ENCODE results near the gene FAM3A. TPM values are rescaled to one million over a fixed set of nuclear protein-coding genes. Genes with fewer than 3 reads are reported as not detected.

FAM3A gene
- total and polyA plus RNA-seq, 2 of the 8 experiments (the other 6 are each of a cell fraction or from before 2014, with no cell fraction given) = 16.2 to 18.6 TPM

GRCh38 chrX:154485150-154486051 is 30.6 kb downstream of the FAM3A start:
- 87% methylated on average over 16 of the region's 35 CpGs; no CpG with 5 or more reads in 1 of the 2 experiments for WGBS, 2 experiments (ENCODE audit: extremely low coverage in 1 of 2, insufficient coverage in 1 of 2, insufficient read length in 1 of 2, insufficient replicate concordance in 2 of 2, low coverage in 1 of 2, low lambda C conversion rate in 2 of 2, missing lambda C conversion rate in 1 of 2)
- no peak for TF ChIP-seq EZH2 (IDR thresholded peaks at IDR 0.05; ENCODE audit: low read depth, low read length, severe bottlenecking)
- TF ChIP-seq YY1 (IDR thresholded peaks at IDR 0.05; ENCODE audit: low read depth, low read length) = no peak
- TF ChIP-seq SP1 (IDR thresholded peaks at IDR 0.05; ENCODE audit: low read depth, low read length) = no peak
- TF ChIP-seq HDAC6 (IDR thresholded peaks at IDR 0.05; ENCODE audit: low read depth, low read length) = no peak
- no peak; the same call in 1 of the 2 replicates for TF ChIP-seq E2F6 (IDR thresholded peaks at IDR 0.05)
- TF ChIP-seq SIX5 (IDR thresholded peaks at IDR 0.05; ENCODE audit: low read depth, low read length) = no peak
- no peak for TF ChIP-seq RAD21 (IDR thresholded peaks at IDR 0.05 in 1 of 2, conservative IDR thresholded peaks at IDR 0.05 in 1 of 2; ENCODE audit: low read depth in 2 of 2, low read length in 2 of 2)
- TF ChIP-seq CHD1 (IDR thresholded peaks at IDR 0.05; ENCODE audit: low read depth, low read length) = no peak
- no peak for TF ChIP-seq TAF1 (IDR thresholded peaks at IDR 0.05; ENCODE audit: low read depth, low read length)
- TF ChIP-seq SAP30 (IDR thresholded peaks at IDR 0.05; ENCODE audit: insufficient read depth, insufficient replicate concordance, low read length) = no peak

More at GRCh38 chrX:154485150-154486051, 30.6 kb downstream of the FAM3A start:
- Histone ChIP-seq H3K18ac (ENCODE audit: extremely low read depth, low read length) (no peak overlapping the region), H3K9ac (replicated peaks in 1 of 4; ENCODE audit: extremely low read depth in 1 of 4, low read depth in 3 of 4, low read length in 3 of 4) (no peak overlapping the region), H3K23me2 (ENCODE audit: low read depth, low read length) (no peaks in the 10 kb centered on the region; the same call in 1 of the 2 replicates), H3K79me1 (ENCODE audit: low read depth, low read length) (no peaks in the 10 kb centered on the region), H2AFZ (ENCODE audit: low read length) (no peak overlapping the region), H2BK20ac (ENCODE audit: low read length) (no peak overlapping the region), H4K91ac (replicated peaks; ENCODE audit: insufficient read length, low read length) (no peak overlapping the region), H3K4me1 (replicated peaks in 1 of 4; ENCODE audit: control insufficient read depth in 3 of 4, insufficient read depth in 4 of 4, low read length in 3 of 4) (peaks cover 0 to 12% (median 3%) of the 10 kb centered on the region in 4 experiments; a peak in 4 of 7 replicates), H3K27ac (ENCODE audit: low read depth, low read length) (no peak overlapping the region), H2AK5ac (ENCODE audit: low read depth, low read length) (no peak overlapping the region), H3K27me3 (replicated peaks in 1 of 4; ENCODE audit: control insufficient read depth in 3 of 4, extremely low read depth in 1 of 4, insufficient read depth in 3 of 4, low read length in 3 of 4) (no peaks in the 10 kb centered on the region; a peak in 1 of 7 replicates), H3K14ac (ENCODE audit: insufficient read length) (no peak overlapping the region), H3K4me2 (ENCODE audit: insufficient read depth in 1 of 2, low read depth in 2 of 2, low read length in 2 of 2) (peak overlapping the region; percentile 68), H3K23ac (ENCODE audit: insufficient read length) (no peak overlapping the region), H3K4me3 (ENCODE audit: extremely low read depth in 1 of 4, insufficient read depth in 2 of 4, low read depth in 3 of 4, low read length in 4 of 4) (peak overlapping the region; percentile 37 to 81 (median 58)), H2BK15ac (ENCODE audit: low read length) (no peak overlapping the region), H3K36me3 (ENCODE audit: control insufficient read depth in 2 of 4, insufficient read depth in 4 of 4, low read length in 3 of 4) (peaks cover 0 to 13% (median 0%) of the 10 kb centered on the region in 4 experiments; a peak in 2 of 8 replicates), H3K4ac (replicated peaks; ENCODE audit: insufficient read length, low read depth, low read length) (no peak overlapping the region), H4K8ac (ENCODE audit: extremely low read depth, insufficient read depth, low read length) (no peak overlapping the region; the same call in 1 of the 2 replicates), H2BK5ac (ENCODE audit: low read depth, low read length) (no peak overlapping the region), H2BK12ac (ENCODE audit: low read depth, low read length) (no peak overlapping the region), H3K79me2 (ENCODE audit: control insufficient read depth in 1 of 2, insufficient read depth in 2 of 2, low read length in 2 of 2) (no peaks in the 10 kb centered on the region), H2BK120ac (replicated peaks; ENCODE audit: low read depth, low read length) (no peak overlapping the region), H4K5ac (ENCODE audit: insufficient read length, low read depth, low read length) (no peak overlapping the region), H4K20me1 (replicated peaks in 1 of 2; ENCODE audit: control insufficient read depth in 1 of 2, insufficient read depth in 2 of 2, low read length in 2 of 2) (peaks cover 1 to 2% of the 10 kb centered on the region in 2 experiments), H3K56ac (replicated peaks; ENCODE audit: insufficient read length, low read depth, low read length) (no peak overlapping the region), H3K9me3 (ENCODE audit: insufficient read depth in 2 of 2, low read depth in 1 of 2, low read length in 1 of 2) (no peaks in the 10 kb centered on the region)
- FAIRE-seq = no peak
- POLR2A ChIA-PET (ENCODE audit: partially characterized antibody) = interaction anchor here (0.7 to 2.3 kb wide), 5 partner anchors 13 to 88 kb away, joined by 3 to 6 read pairs (median 4); no protein-coding TSS in a partner anchor
- CTCF ChIA-PET (ENCODE audit: partially characterized antibody) = interaction anchor here (0.6 to 2.3 kb wide), 7 partner anchors 13 to 112 kb away, joined by 3 to 5 read pairs (median 3); no protein-coding TSS in a partner anchor
- DNase-seq (ENCODE audit: low read depth in 1 of 2, low spot score in 2 of 2) = peak in 1 of 2 experiments; percentile 47

Measured in H1 (cell line).